Rectal smooth muscle tissue (tissue), 1 donor: ENCODE data around the gene KCNA10.

Experiments
- H3K27ac ChIP-seq: one replicate; pipeline ENCODE4 v1.7.0; 2013; ENCODE audit warnings: low read depth, low read length, inconsistent platforms
- H3K27me3 ChIP-seq: one replicate; pipeline ENCODE4 v1.7.0; 2013; ENCODE audit warnings: low read length; ENCODE audit not compliant: control insufficient read depth, insufficient read depth
- H3K36me3 ChIP-seq: one replicate; pipeline ENCODE4 v1.7.0; 2013; ENCODE audit warnings: low read length; ENCODE audit not compliant: control insufficient read depth, insufficient read depth
- H3K4me1 ChIP-seq: one replicate; pipeline ENCODE4 v1.7.0; 2013; ENCODE audit warnings: low read length; ENCODE audit not compliant: control insufficient read depth, insufficient read depth
- H3K4me3 ChIP-seq: one replicate; pipeline ENCODE4 v1.7.0; 2013; ENCODE audit warnings: low read length
- H3K9ac ChIP-seq: one replicate; pipeline ENCODE4 v1.7.0; 2013; ENCODE audit warnings: low read length

KCNA10 gene

GRCh38 chr1:110506541-110506940 is 12.4 kb downstream of the KCNA10 start:
- no peak overlapping the region for H3K4me3 ChIP-seq
- no peak overlapping the region for H3K27ac ChIP-seq
- no peak overlapping the region for H3K9ac ChIP-seq

GRCh38 chr1:110505596-110505995 is 13.4 kb downstream of the KCNA10 start:
- Histone ChIP-seq H3K36me3 (no peaks in the 10 kb centered on the region), H3K4me3 (no peak overlapping the region), H3K27ac (no peak overlapping the region), H3K4me1 (no peaks in the 10 kb centered on the region), H3K27me3 (no peaks in the 10 kb centered on the region), H3K9ac (no peak overlapping the region)

More at GRCh38 chr1:110506541-110506940, 12.4 kb downstream of the KCNA10 start:
- Histone ChIP-seq H3K4me1 (no peaks in the 10 kb centered on the region), H3K36me3 (no peaks in the 10 kb centered on the region), H3K27me3 (no peaks in the 10 kb centered on the region)

- H3K27ac ChIP-seq: no peak overlapping the region
- H3K4me3 ChIP-seq: no peak overlapping the region
- H3K4me1 ChIP-seq: no peaks in the 10 kb centered on the region
- no peaks in the 10 kb centered on the region for H3K27me3 ChIP-seq
- no peak overlapping the region for H3K9ac ChIP-seq
- H3K36me3 ChIP-seq: no peaks in the 10 kb centered on the region
These were observed 14.7 kb downstream of the KCNA10 start for GRCh38 chr1:110504226-110504625.

GRCh38 chr1:110503471-110503870 is 15.5 kb downstream of the KCNA10 start:
- no peak overlapping the region for H3K27ac ChIP-seq
- no peaks in the 10 kb centered on the region for H3K36me3 ChIP-seq
- H3K4me3 ChIP-seq: no peak overlapping the region
- no peak overlapping the region for H3K9ac ChIP-seq
- no peaks in the 10 kb centered on the region for H3K4me1 ChIP-seq
- H3K27me3 ChIP-seq: no peaks in the 10 kb centered on the region

- no peaks in the 10 kb centered on the region for H3K36me3 ChIP-seq
These were observed 16.4 kb downstream of the KCNA10 start for GRCh38 chr1:110502402-110503151.

GRCh38 chr1:110501488-110502132 is 17.4 kb downstream of the KCNA10 start:
- Histone ChIP-seq H3K4me3 (no peak overlapping the region), H3K4me1 (no peaks in the 10 kb centered on the region), H3K9ac (no peak overlapping the region), H3K27me3 (peaks cover 3% of the 10 kb centered on the region), H3K36me3 (no peaks in the 10 kb centered on the region), H3K27ac (no peak overlapping the region)

More at GRCh38 chr1:110502402-110503151, 16.4 kb downstream of the KCNA10 start:
- no peak overlapping the region for H3K4me3 ChIP-seq
- no peak overlapping the region for H3K27ac ChIP-seq
- H3K9ac ChIP-seq: no peak overlapping the region
- H3K27me3 ChIP-seq: peaks cover 3% of the 10 kb centered on the region
- no peaks in the 10 kb centered on the region for H3K4me1 ChIP-seq

- no peaks in the 10 kb centered on the region for H3K4me1 ChIP-seq
- peaks cover 3% of the 10 kb centered on the region for H3K27me3 ChIP-seq
- no peak overlapping the region for H3K9ac ChIP-seq
- H3K36me3 ChIP-seq: no peaks in the 10 kb centered on the region
- no peak overlapping the region for H3K27ac ChIP-seq
- no peak overlapping the region for H3K4me3 ChIP-seq
These were observed 20.7 kb downstream of the KCNA10 start for GRCh38 chr1:110498270-110498669.

- H3K4me3 ChIP-seq: no peak overlapping the region
- no peak overlapping the region for H3K27ac ChIP-seq
- H3K27me3 ChIP-seq: peaks cover 3% of the 10 kb centered on the region
- H3K9ac ChIP-seq: no peak overlapping the region
- H3K36me3 ChIP-seq: no peaks in the 10 kb centered on the region
- no peaks in the 10 kb centered on the region for H3K4me1 ChIP-seq
These were observed 22.9 kb downstream of the KCNA10 start for GRCh38 chr1:110495926-110496600.

- H3K9ac ChIP-seq: no peak overlapping the region
- no peaks in the 10 kb centered on the region for H3K4me1 ChIP-seq
- H3K4me3 ChIP-seq: no peak overlapping the region
- H3K27me3 ChIP-seq: peaks cover 3% of the 10 kb centered on the region
- no peaks in the 10 kb centered on the region for H3K36me3 ChIP-seq
- no peak overlapping the region for H3K27ac ChIP-seq
These were observed 24.2 kb downstream of the KCNA10 start for GRCh38 chr1:110494522-110495406.

- Histone ChIP-seq H3K27me3 (peaks cover 3% of the 10 kb centered on the region), H3K27ac (no peak overlapping the region), H3K4me1 (no peaks in the 10 kb centered on the region), H3K9ac (no peak overlapping the region), H3K4me3 (no peak overlapping the region), H3K36me3 (no peaks in the 10 kb centered on the region)
These were observed 24.9 kb downstream of the KCNA10 start for GRCh38 chr1:110494036-110494435.

DNA sequence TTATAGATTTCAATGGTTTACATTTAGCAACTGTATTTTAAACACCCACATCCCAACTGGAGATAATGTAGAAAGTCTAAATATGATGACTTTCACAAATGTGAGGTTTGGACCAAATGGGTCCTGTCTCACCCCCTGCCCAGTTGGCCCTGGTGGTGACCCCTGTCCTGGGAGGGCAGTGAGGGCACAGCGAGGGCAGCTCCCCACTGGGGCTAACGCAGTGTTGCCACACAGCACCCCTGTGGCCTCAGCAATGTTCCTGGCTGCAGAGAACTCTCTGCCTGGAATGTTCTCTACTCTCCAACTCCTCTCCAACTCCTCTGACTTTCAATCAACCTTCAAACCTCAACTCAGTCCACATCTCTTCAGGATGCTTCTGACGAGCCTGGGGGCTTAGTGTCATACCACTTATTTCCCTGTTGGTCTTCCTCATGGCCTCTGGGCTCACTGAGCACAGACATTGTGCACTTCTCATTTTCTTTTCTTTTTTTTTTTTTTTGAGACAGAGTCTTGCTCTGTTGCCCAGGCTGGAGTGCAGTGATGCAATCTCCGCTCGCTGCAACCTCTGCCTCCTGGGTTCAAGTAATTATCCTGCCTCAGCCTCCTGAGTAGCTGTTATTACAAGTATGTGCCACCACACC is 25.8 kb downstream of the KCNA10 start:
- Histone ChIP-seq H3K4me1 (no peaks in the 10 kb centered on the region), H3K36me3 (no peaks in the 10 kb centered on the region), H3K9ac (no peak overlapping the region), H3K27ac (no peak overlapping the region), H3K27me3 (peaks cover under 1% of the 10 kb centered on the region), H3K4me3 (no peak overlapping the region)
